Endothelial cell of umbilical vein (primary cell): ENCODE results near the gene IFNL3. TPM values are rescaled to one million over a fixed set of nuclear protein-coding genes. Genes with fewer than 3 reads are reported as not detected.

Experiments
- BruUV-seq: library from RNA; stranded (reverse); fragments of 400-500 nt; replicated peaks from 2 replicates; lab custom pipeline; 2021; lab: Mats Ljungman, UMichigan
- CTCF ChIA-PET: fragments of 300-600, 350-600 bp; sonication (Branson Sonifier 250); formaldehyde crosslinking; loops from one replicate; lab custom pipeline; 2021; ENCODE audit warnings: antibody characterized with exemption, inconsistent platforms; lab: Charles Lee
- POLR2A ChIA-PET: fragments of 300-600, 350-600 bp; sonication (Branson Sonifier 250); formaldehyde crosslinking; loops from one replicate; lab custom pipeline; 2021; ENCODE audit warnings: antibody characterized with exemption, inconsistent platforms; lab: Charles Lee
- DNase-seq: peaks from one replicate; pipeline ENCODE4 v3.0.0-alpha.2; 2011; ENCODE audit warnings: low read depth, low spot score
- FAIRE-seq: peaks from 2 replicates; lab custom pipeline; 2011; peaks lifted over from hg19 to GRCh38; lab: Jason Lieb, UNC
- H2AFZ ChIP-seq: 2 replicates; pipeline ENCODE4 v1.6.0; 2012; ENCODE audit warnings: low read depth, low read length, control low read depth, inconsistent platforms
- H3K27ac ChIP-seq: 2 replicates; pipeline ENCODE4 v1.5.1; 2011; ENCODE audit warnings: low read depth, mild to moderate bottlenecking, control low read depth, low read length, moderate library complexity; ENCODE audit not compliant: insufficient read depth
- H3K27me3 ChIP-seq, 2 experiments: 2 replicates each; pipeline versions ENCODE4 v1.6.0 to v1.6.1; 2011; ENCODE audit warnings: low read length in 2 of 2, mixed read lengths in 1 of 2; ENCODE audit not compliant: control insufficient read depth in 2 of 2, insufficient read depth in 2 of 2
- H3K36me3 ChIP-seq, 2 experiments: 2 replicates in 1 of 2; 3 replicates in 1 of 2; pipeline ENCODE4 v1.5.1; 2011; ENCODE audit warnings: low read length in 2 of 2, mild to moderate bottlenecking in 1 of 2, moderate library complexity in 1 of 2; ENCODE audit not compliant: control insufficient read depth in 2 of 2, insufficient read depth in 2 of 2; ENCODE audit errors: extremely low read depth in 1 of 2
- H3K4me1 ChIP-seq: 3 replicates; pipeline ENCODE4 v1.5.1; 2011; ENCODE audit warnings: mild to moderate bottlenecking, low read length; ENCODE audit not compliant: control insufficient read depth, insufficient read depth; ENCODE audit errors: extremely low read depth
- H3K4me2 ChIP-seq: 2 replicates; pipeline ENCODE4 v1.6.1; 2011; ENCODE audit warnings: low read length, control low read depth, mixed read lengths; ENCODE audit not compliant: insufficient read depth
- H3K4me3 ChIP-seq, 3 experiments: fragments of 200-600 bp in 1 of 3; sonication (generic), shearing (Covaris generic) in 1 of 3; replicated peaks in 1 of 3; 2 replicates each; pipeline ENCODE4 v1.5.1; 2011 to 2016; ENCODE audit warnings: control low read depth in 3 of 3, low read length in 3 of 3, mild to moderate bottlenecking in 2 of 3, inconsistent platforms in 1 of 3, low read depth in 1 of 3, moderate library complexity in 1 of 3; ENCODE audit not compliant: insufficient read depth in 1 of 3
- H3K79me2 ChIP-seq: 2 replicates; pipeline ENCODE4 v1.6.0; 2012; ENCODE audit warnings: low read length, inconsistent platforms; ENCODE audit not compliant: control insufficient read depth, insufficient read depth
- H3K9ac ChIP-seq: replicated peaks from 2 replicates; pipeline ENCODE3; 2011; ENCODE audit warnings: low read length, control low read depth; ENCODE audit not compliant: insufficient read depth; ENCODE audit errors: extremely low read depth
- H3K9me1 ChIP-seq: replicated peaks from 3 replicates; pipeline ENCODE4 v1.6.0; 2011; ENCODE audit warnings: mild to moderate bottlenecking, low read length; ENCODE audit not compliant: control insufficient read depth, insufficient read depth; ENCODE audit errors: extremely low read depth
- H3K9me3 ChIP-seq: replicated peaks from 2 replicates; pipeline ENCODE4 v1.5.1; 2012; ENCODE audit warnings: low read length, inconsistent platforms; ENCODE audit not compliant: control insufficient read depth, insufficient read depth
- H4K20me1 ChIP-seq: replicated peaks from 2 replicates; pipeline ENCODE3; 2011; ENCODE audit warnings: mild to moderate bottlenecking, low read length; ENCODE audit not compliant: control insufficient read depth, insufficient read depth; ENCODE audit errors: extremely low read depth
- EZH2 ChIP-seq: IDR thresholded peaks from 2 replicates; pipeline ENCODE4 v1.6.1; 2012; ENCODE audit warnings: borderline replicate concordance, low read depth, mild to moderate bottlenecking, moderate library complexity, low read length, inconsistent platforms; ENCODE audit not compliant: severe bottlenecking
- FOS ChIP-seq: IDR thresholded peaks from 2 replicates; pipeline ENCODE4 v1.6.1; 2011; ENCODE audit warnings: mild to moderate bottlenecking, low read length, moderate library complexity, borderline replicate concordance; ENCODE audit not compliant: insufficient read depth
- GATA2 ChIP-seq: IDR thresholded peaks from 2 replicates; pipeline ENCODE4 v1.7.0; 2011; ENCODE audit warnings: low read depth, mild to moderate bottlenecking, moderate library complexity, mixed read lengths, low read length; ENCODE audit not compliant: insufficient read length, insufficient read depth
- JUN ChIP-seq: IDR thresholded peaks from 2 replicates; pipeline ENCODE4 v1.6.1; 2011; ENCODE audit warnings: borderline replicate concordance, low read depth; ENCODE audit not compliant: insufficient read length, insufficient read depth
- MYC ChIP-seq: IDR thresholded peaks from one replicate; pipeline ENCODE4 v1.6.1; 2011; ENCODE audit warnings: mild to moderate bottlenecking, low read depth, low read length
- POLR2A ChIP-seq: IDR thresholded peaks from 2 replicates; pipeline ENCODE4 v1.6.1; 2012; ENCODE audit warnings: low read depth, mild to moderate bottlenecking, control low read depth, low read length
- POLR2AphosphoS5 ChIP-seq: IDR thresholded peaks from 2 replicates; pipeline ENCODE4 v1.6.1; 2012; ENCODE audit warnings: low read depth, mild to moderate bottlenecking, control low read depth, low read length, moderate library complexity; ENCODE audit not compliant: insufficient read depth
- dilution Hi-C: fragments of 300-500 bp; cut with MboI; formaldehyde crosslinking; loops from one replicate; pipeline ENCODE4 v1.15.0; 2019; ENCODE audit warnings: low sequenced_read_pairs; ENCODE audit not compliant: extremely low pct_ligation_motif_present
- intact Hi-C: fragments of 100-400 bp; cut with micrococcal nuclease; formaldehyde crosslinking; loops from one replicate; pipeline ENCODE4 v1.10.0; 2022
- polyA plus RNA-seq, 4 experiments: library from polyadenylated mRNA; depleted of rRNA in 3 of 4; stranded (reverse) in 3 of 4; unstranded in 1 of 4; fragments of >200 nt; gene quantifications; 2 replicates each; pipeline versions ENCODE4 v1.2.1 to v1.2.3, GENCODE V29; 2011 to 2012; ENCODE audit warnings: missing spikeins in 1 of 4
- total RNA-seq: library from RNA; stranded (reverse); gene quantifications from 2 replicates; pipeline ENCODE4 v1.2.3, GENCODE V29; 2021
- TF ChIP-seq, protein P1 (sequence below): IDR thresholded peaks from 2 replicates; pipeline ENCODE4 v1.6.1; 2011; ENCODE audit not compliant: insufficient read depth, insufficient read length
- TF ChIP-seq, protein P2 (sequence below), 2 donors: IDR thresholded peaks; 1 replicate in 1 of 2; 2 replicates in 1 of 2; pipeline ENCODE4 v1.5.1; 2011; ENCODE audit warnings: low read length in 2 of 2, mild to moderate bottlenecking in 2 of 2, moderate library complexity in 2 of 2, control low read depth in 1 of 2, inconsistent platforms in 1 of 2, low read depth in 1 of 2; ENCODE audit not compliant: insufficient read depth in 1 of 2; ENCODE audit errors: extremely low read depth in 1 of 2

Gene IFNL3
- total and polyA plus RNA-seq, 2 donors (not counting 3 experiments of a cell fraction or from before 2014, with no cell fraction given) = not detected

DNA sequence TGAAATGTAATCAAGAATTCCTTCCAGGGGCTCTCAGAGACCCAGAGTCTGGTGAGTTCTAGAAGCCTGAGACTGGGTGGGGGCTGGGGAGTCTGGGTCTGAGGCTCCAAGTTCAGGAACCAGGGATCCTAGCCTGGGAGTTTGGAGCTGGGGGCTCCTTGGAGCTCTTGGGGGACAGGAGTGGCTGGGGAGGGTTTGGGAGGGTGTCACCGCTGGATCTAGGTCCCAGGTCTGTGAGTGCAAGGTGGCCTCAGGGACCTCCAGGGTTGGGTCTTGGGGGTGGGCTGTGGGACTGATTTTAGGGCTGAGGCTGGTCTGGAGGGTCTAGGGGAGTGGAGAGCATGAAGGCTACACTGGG lies 41.8 kb downstream of the IFNL3 start:
- ChIA-PET POLR2A (no interaction called here), CTCF (interaction anchor here (0.6 to 1.0 kb wide), 2 partner anchors 9 to 16 kb away, joined by 3 read pairs; no protein-coding TSS in a partner anchor)
- no peaks in the 10 kb centered on the region for H3K79me2 ChIP-seq
- DNase-seq = no peak
- H3K4me1 ChIP-seq = no peaks in the 10 kb centered on the region
- H3K27me3 ChIP-seq = peaks cover 20 to 24% of the 10 kb centered on the region in 2 experiments
- FAIRE-seq = no peak
- no peak overlapping the region for H2AFZ ChIP-seq
- no peaks in the 10 kb centered on the region for H4K20me1 ChIP-seq
- no peaks in the 10 kb centered on the region for H3K36me3 ChIP-seq
- BruUV-seq = no TSS peak
- dilution Hi-C loops (no loop called here), intact Hi-C loops (no loop called here)
- no peaks in the 10 kb centered on the region for H3K9me1 ChIP-seq
- no peak overlapping the region for H3K4me3 ChIP-seq
- H3K27ac ChIP-seq = no peak overlapping the region
- H3K9ac ChIP-seq = no peak overlapping the region
- H3K4me2 ChIP-seq = no peak overlapping the region
- TF ChIP-seq, protein P1, sequence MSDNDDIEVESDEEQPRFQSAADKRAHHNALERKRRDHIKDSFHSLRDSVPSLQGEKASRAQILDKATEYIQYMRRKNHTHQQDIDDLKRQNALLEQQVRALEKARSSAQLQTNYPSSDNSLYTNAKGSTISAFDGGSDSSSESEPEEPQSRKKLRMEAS = no peak
- TF ChIP-seq GATA2 (no peak), POLR2A (no peak), POLR2AphosphoS5 (no peak), FOS (no peak), MYC (no peak), JUN (no peak), EZH2 (no peak)
- TF ChIP-seq, protein P2, sequence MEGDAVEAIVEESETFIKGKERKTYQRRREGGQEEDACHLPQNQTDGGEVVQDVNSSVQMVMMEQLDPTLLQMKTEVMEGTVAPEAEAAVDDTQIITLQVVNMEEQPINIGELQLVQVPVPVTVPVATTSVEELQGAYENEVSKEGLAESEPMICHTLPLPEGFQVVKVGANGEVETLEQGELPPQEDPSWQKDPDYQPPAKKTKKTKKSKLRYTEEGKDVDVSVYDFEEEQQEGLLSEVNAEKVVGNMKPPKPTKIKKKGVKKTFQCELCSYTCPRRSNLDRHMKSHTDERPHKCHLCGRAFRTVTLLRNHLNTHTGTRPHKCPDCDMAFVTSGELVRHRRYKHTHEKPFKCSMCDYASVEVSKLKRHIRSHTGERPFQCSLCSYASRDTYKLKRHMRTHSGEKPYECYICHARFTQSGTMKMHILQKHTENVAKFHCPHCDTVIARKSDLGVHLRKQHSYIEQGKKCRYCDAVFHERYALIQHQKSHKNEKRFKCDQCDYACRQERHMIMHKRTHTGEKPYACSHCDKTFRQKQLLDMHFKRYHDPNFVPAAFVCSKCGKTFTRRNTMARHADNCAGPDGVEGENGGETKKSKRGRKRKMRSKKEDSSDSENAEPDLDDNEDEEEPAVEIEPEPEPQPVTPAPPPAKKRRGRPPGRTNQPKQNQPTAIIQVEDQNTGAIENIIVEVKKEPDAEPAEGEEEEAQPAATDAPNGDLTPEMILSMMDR (IDR thresholded peaks at IDR 0.05; ENCODE audit: extremely low read depth in 1 of 2, insufficient read depth in 1 of 2, low read depth in 1 of 2, low read length in 2 of 2) = no peak
- no peaks in the 10 kb centered on the region for H3K9me3 ChIP-seq
